ENCODE data around the gene ZNF784.

Gene ZNF784

GRCh38 chr19:55602104-55603001, 22.0 kb downstream of the ZNF784 start:
- no peak for DNase-seq (ENCODE audit: low read depth)

DNA sequence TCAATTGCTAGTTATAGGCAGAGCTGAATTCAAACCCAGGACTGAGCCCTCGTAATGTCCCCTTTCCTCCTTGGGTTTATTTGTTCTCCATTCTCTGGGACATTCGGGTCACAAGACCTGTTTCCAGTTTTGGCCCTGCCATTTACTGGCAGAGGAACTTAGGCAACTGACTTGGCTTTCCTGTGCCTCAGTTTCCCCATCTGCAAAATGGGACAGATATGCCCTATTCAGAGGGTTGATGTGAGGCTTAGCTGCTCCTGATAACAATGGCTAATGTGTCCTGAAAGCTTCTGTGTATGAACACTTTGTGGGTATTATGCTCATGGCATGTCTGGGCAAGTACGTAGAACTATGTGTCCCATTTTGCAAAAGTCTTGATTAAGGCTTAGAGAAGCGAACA, 23.3 kb downstream of the ZNF784 start:
- DNase-seq (ENCODE audit: low read depth) = no peak

GRCh38 chr19:55600662-55601028, 23.7 kb downstream of the ZNF784 start:
- no peak for DNase-seq (ENCODE audit: low read depth)

- peak; percentile 87 for DNase-seq (ENCODE audit: low read depth)
Observed at GRCh38 chr19:55599842-55600661, 24.3 kb downstream of the ZNF784 start, which contains the start of gene ZNF524. Gene ZNF524 (plus strand): TSS chr19:55600288. CDS start chr19:55602113, 1,825 bp downstream.

DNA sequence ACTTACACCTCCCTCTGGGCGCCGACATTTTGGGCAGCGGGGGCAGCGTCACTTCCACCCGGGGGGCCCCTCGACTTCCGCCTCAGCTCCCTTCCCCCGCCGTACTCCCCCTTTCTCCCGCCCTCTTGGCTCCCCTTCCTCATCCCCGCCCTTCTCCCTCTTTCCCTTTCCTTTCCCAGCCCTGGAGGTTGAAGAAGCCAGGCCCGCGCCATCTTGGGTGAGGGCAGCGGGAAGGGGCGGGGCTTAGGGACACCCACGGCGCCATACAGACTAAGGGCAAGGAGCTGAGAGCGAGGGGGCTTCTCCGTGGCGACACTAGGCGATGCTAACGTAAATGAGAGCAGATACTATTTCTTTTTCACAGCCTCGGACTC, 24.9 kb downstream of the ZNF784 start, which contains the start of gene FIZ1:
FIZ1 (minus strand) TSS at position 50 of the 374 bp plus-strand sequence. CDS start 1,652 bp downstream, outside the sequence.
- peak; percentile 99 for DNase-seq (ENCODE audit: low read depth)

GRCh38 chr19:55598719-55599467, 25.5 kb downstream of the ZNF784 start:
- peak; percentile 97 for DNase-seq (ENCODE audit: low read depth)

DNA sequence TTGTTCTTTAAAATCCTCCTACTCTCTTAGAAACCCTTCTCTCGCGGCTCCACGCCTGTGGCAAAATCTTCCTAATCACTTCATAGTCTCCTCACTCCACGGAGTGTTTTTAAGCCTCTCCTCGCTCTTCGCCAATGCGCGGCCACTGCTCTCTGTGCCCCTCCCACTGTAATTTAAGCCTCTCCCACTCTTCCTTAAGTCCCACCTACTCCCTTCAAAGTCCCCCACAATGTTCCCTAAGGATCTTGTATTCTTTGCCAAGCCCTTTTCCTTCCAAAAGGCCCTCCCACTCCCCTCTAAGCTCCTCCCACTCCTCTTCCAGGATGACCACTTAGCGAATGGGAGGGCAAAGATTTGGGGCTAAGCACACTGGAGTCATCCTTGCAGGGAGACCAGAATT, 26.3 kb downstream of the ZNF784 start:
- no peak for DNase-seq (ENCODE audit: low read depth)

- no peak for DNase-seq (ENCODE audit: low read depth)
Observed at GRCh38 chr19:55597501-55597921, 26.9 kb downstream of the ZNF784 start.

GRCh38 chr19:55596304-55596703, 28.1 kb downstream of the ZNF784 start:
- no peak for DNase-seq (ENCODE audit: low read depth)

- DNase-seq (ENCODE audit: low read depth) = no peak
Observed at GRCh38 chr19:55594996-55595545, 29.3 kb downstream of the ZNF784 start.

- DNase-seq (ENCODE audit: low read depth) = no peak
Observed at GRCh38 chr19:55593096-55593772, 31.1 kb downstream of the ZNF784 start.

DNA sequence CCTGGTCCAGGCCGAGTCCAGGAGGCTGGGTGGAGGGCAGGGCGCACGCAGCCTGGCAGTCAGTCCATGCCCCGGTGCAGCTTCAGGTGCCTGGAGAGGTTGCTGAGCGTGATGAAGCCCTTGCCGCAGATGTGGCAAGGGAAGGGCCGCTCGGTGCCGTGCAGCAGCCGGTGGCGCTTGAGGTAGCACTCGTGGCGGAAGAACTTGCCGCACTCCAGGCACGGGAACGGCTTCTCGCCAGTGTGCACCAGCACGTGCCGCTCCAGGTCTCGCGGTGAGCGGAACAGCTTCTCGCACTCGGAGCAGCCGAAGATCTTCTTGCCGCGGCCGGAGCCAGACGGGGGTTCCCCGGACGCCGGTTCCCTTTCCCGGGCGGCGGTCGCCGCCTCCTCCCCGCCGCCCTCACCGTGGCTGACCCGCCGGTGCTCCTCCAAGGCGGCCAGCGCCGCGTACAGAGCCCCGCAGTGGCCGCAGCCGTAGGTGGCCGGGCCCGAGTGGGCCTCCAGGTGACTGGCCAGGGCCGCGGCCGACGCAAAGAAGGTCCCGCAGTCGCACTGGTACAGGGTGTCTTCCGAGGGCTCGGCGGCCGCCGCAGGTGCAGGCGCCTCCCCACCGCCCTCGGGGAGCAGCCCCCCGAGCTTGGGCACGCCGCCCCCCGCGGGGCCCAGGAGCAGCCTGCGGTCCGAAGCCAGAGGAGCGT, 31.8 kb downstream of the ZNF784 start:
- DNase-seq (ENCODE audit: low read depth) = no peak

- DNase-seq (ENCODE audit: low read depth) = no peak
Observed at GRCh38 chr19:55591555-55591954, 32.8 kb downstream of the ZNF784 start.

- no peak for DNase-seq (ENCODE audit: low read depth)
Observed at GRCh38 chr19:55590617-55591016, 33.7 kb downstream of the ZNF784 start.

DNA sequence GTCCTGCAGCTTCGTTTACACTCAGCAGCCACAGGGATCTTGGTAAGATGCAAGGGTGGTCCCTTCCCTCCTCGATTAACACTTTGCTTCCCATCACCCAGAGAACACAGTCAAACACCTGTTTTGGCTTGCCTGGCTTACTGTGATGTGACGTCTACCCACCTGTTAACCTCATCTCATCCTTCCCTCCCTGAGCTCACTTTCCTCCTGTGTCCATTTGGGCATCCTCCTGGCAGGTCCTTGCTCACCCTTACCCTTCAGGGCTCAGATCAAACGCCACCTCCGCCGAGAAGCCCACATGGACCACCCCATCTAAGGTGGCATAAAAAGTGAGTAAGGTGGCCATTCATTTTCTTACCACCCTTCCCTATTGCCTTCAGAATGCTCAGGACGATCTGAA, 34.3 kb downstream of the ZNF784 start:
- no peak for DNase-seq (ENCODE audit: low read depth)

- no peak for DNase-seq (ENCODE audit: low read depth)
Observed at GRCh38 chr19:55588738-55589137, 35.6 kb downstream of the ZNF784 start.

- DNase-seq (ENCODE audit: low read depth) = peak; percentile 93
Observed at GRCh38 chr19:55586976-55587668, 37.2 kb downstream of the ZNF784 start.

DNA sequence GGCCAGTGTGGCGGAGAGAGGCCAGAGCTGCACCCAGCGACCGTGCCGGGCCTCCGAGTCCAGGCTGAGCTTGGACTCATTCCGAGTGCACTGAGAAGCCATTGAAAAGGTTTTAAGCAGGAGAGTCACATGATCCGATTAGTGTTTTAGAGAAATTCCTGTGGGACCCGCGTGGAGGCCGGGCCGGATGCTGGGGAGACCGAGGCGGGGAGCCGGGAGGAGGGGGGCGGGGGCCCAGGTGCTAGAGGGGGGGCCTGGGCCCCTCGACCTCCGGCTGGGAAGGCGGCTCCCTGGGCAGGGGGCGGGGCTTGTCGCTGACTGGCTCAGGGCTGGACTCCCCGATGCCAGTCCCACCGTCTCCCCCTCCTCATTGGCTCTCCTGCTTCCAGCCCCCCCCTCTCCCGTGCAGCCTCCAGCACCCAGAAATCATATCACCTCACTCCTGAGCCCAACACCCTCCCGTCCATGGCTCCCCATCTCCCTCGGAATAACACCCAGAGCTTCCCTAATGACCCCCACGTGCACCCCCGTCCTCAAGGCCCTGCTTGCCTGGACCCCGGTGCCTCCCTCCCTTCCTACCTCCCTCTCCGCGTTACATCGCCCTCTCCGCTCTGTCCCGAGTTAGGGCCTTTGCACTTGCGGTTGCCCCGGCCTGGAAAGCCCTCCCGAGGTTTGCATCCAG, 38.6 kb downstream of the ZNF784 start:
- DNase-seq (ENCODE audit: low read depth) = peak; percentile 87

DNA sequence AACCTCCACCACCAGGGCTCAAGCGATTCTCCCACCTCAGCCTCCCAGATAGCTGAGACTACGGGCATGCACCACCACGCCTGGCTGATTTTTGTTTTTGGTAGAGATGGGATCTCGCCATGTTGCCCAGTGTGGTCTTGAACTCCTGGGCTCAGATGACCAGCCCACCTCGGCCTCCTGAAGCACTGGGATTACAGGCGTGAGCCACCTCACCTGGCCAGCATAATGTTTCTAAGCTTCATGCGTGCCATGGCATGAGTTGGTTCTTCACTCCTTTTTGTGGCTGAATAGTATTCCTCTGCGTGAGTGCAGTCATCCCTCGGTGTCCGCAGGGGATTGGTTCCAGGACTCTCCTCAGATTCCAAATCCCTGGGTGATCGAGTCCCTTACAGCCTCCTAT, 39.5 kb downstream of the ZNF784 start:
- no peak for DNase-seq (ENCODE audit: low read depth)
